ENCODE measurements around the gene SLC2A10.

Gene SLC2A10

DNA sequence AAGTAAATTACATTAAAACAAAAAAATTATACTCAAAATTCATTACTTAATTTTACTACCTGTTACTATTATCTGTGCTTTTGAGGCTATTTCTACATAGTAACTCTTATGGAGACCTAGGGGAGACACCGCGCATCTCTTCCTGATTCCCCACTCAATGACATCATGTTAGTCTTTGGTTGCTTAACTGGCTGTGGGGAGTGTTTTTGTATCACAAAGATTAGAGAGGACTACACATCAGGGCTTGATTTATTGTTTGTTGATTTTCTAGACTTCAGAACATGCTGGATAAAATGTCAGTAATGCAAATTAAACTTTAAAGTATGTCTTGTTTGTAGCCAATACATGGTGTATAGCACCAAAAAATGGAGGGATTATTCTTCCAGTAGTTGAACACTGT is 26.0 kb downstream of the SLC2A10 start:
- ChIA-PET POLR2A (no interaction called here), CTCF (interaction anchor here (0.6 kb wide), 1 partner anchor 30 kb away, joined by 4 read pairs; no protein-coding TSS in a partner anchor)
- no peak for DNase-seq (ENCODE audit: extremely low spot score)
- TF ChIP-seq ELF4 (IDR thresholded peaks at IDR 0.05) (no peak), ZNF384 (IDR thresholded peaks at IDR 0.05) (no peak), ARNT (IDR thresholded peaks at IDR 0.05) (no peak), CTBP1 (IDR thresholded peaks at IDR 0.05; ENCODE audit: borderline replicate concordance) (no peak), L3MBTL2 (conservative IDR thresholded peaks at IDR 0.05) (no peak), FOXA1 (IDR thresholded peaks at IDR 0.05) (no peak)
- TF ChIP-seq, protein P1, sequence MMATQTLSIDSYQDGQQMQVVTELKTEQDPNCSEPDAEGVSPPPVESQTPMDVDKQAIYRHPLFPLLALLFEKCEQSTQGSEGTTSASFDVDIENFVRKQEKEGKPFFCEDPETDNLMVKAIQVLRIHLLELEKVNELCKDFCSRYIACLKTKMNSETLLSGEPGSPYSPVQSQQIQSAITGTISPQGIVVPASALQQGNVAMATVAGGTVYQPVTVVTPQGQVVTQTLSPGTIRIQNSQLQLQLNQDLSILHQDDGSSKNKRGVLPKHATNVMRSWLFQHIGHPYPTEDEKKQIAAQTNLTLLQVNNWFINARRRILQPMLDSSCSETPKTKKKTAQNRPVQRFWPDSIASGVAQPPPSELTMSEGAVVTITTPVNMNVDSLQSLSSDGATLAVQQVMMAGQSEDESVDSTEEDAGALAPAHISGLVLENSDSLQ (IDR thresholded peaks at IDR 0.05), result 0 out of 2 replicates have a peak, but pooled peaks have one; percentile 7

DNA sequence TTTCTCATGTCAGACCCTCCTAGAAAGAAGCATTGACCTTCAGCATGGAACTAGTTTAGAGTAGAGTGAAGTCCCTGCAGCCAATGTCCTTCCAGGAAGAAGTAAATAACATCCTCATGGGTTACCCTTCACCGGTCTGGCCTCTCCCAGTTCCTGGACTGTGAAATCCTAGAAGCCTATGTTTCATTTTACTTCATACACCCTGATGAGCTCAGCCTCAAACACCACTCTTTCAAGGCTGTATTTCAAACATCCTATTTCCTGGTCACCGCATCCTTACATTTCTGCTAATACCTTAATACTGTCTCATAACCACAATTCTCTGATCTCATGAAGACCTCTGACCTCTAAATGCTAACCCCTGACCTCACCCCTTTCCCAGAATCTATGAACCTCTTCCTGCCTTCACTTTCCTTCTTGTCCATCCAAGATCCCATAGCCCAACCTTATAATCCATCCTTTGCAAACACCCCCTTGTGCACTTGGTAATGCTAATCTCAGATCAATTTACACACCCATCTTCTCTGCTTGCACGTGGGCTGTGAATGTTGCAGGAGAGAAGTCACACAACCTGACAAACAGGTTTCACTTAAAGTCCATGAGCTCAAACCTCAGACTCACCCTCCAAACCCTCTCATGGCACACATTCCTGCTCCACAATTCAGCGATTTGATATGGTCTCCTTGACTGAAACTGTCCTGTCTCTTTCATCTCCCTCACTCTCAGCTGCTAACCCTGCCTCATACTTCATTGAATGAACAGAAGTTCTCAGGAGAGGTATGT is 30.2 kb downstream of the SLC2A10 start:
- no peak for TF ChIP-seq LEF1 (IDR thresholded peaks at IDR 0.05; ENCODE audit: borderline replicate concordance)
- TF ChIP-seq ELF4 (IDR thresholded peaks at IDR 0.05), result no peak
- no peak for TF ChIP-seq HDGF (IDR thresholded peaks at IDR 0.05; ENCODE audit: borderline replicate concordance)
- TF ChIP-seq SUZ12 (IDR thresholded peaks at IDR 0.05), result no peak
- TF ChIP-seq BHLHE40 (IDR thresholded peaks at IDR 0.05; ENCODE audit: borderline replicate concordance), result no peak
- no peak for TF ChIP-seq ZNF384 (IDR thresholded peaks at IDR 0.05)
- TF ChIP-seq NFRKB (IDR thresholded peaks at IDR 0.05), result no peak
- no peak for TF ChIP-seq FOXK2 (IDR thresholded peaks at IDR 0.05)
- no peak for TF ChIP-seq ARNT (IDR thresholded peaks at IDR 0.05)
- TF ChIP-seq L3MBTL2 (conservative IDR thresholded peaks at IDR 0.05), result no peak
- no peak for TF ChIP-seq SP1 (IDR thresholded peaks at IDR 0.05)
- TF ChIP-seq CTBP1 (IDR thresholded peaks at IDR 0.05; ENCODE audit: borderline replicate concordance), result no peak
- CTCF ChIA-PET, result no interaction called here
- no peak for DNase-seq (ENCODE audit: extremely low spot score)
- POLR2A ChIA-PET, result no interaction called here

DNA sequence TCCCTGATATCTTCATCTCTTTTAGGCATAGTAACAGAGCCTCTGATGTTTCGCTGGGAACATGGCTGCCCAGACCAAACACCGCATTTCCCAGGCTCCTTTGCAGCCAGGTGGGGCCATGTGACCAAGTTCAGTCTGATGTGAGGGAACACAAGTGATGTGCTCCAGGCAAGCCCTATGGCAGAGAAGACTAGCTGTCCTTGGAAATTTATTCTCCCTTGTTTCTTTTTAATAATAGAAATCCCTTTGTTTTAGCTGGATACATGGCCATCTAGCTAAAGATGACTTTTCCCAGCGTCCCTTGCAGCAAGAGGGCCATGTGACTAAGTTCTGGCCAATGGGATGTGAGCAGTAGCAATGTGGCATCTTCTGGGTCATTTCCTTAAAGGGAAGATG is 30.8 kb downstream of the SLC2A10 start:
- ChIA-PET POLR2A (no interaction called here), CTCF (no interaction called here)
- no peak for DNase-seq (ENCODE audit: extremely low spot score)
- no peak for TF ChIP-seq HDGF (IDR thresholded peaks at IDR 0.05; ENCODE audit: borderline replicate concordance)
- no peak for TF ChIP-seq CTBP1 (IDR thresholded peaks at IDR 0.05; ENCODE audit: borderline replicate concordance)
- TF ChIP-seq FOXM1 (IDR thresholded peaks at IDR 0.05; ENCODE audit: borderline replicate concordance), result no peak
- TF ChIP-seq LEF1 (IDR thresholded peaks at IDR 0.05; ENCODE audit: borderline replicate concordance), result no peak
- TF ChIP-seq FOXK2 (IDR thresholded peaks at IDR 0.05), result no peak
- no peak for TF ChIP-seq BHLHE40 (IDR thresholded peaks at IDR 0.05; ENCODE audit: borderline replicate concordance)

DNA sequence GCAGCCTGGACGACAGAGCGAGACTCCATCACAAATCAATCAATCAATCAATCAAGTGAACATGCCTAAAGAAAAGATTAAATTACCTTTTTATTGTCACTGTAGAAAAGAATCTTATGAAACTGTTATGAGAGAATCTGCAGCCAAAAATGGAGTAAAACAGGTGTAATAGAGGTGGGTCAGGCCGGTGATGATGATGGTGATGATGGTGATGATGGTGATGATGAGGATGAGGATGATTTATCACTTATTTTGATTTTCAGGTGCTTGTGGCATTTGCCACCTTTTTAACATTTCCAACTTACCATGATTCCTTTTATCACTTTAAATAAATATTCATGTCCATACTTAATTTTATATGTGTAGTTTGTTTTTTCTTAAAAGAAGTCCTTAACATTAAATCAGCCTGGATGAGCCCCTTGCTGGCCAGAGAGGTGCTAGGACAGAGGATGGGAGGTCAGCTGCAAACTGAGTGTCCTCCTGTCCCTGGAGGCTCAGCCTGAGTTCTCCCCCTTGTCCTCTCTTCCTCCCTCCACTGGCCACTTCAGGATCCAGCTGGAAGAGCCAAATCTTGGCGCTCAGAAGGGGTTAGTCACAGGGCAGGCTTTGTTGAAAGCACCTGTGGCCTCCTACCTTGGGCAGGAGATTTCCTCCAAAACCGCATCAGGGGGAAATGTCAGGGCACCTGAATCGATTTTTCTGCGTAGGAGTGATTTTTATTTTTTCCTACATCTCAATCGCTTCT is 32.6 kb downstream of the SLC2A10 start:
- no peak for DNase-seq (ENCODE audit: extremely low spot score)
- TF ChIP-seq, protein P1 (IDR thresholded peaks at IDR 0.05), result peak; percentile 36; the same call in 1 of the 2 replicates
- TF ChIP-seq NFRKB (IDR thresholded peaks at IDR 0.05), result no peak
- ChIA-PET POLR2A (no interaction called here), CTCF (no interaction called here)

DNA sequence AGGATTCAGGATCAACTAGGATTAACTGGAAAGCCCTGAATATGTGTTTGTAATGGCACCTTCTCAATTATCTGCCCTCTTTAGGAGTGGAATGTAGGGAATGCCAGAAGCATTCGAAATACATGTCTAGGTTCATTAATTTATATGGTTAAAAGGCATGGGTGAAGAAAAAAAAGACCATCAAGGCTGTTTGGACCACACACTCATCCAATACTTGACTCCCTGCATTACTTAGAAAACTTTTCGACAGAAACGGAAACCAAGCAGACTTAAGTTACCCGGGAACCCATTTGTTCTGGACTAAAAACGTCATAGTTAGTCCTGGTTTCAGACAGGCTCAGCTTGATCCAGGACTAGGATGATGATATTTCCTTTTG is 33.2 kb downstream of the SLC2A10 start:
- TF ChIP-seq FOXM1 (IDR thresholded peaks at IDR 0.05; ENCODE audit: borderline replicate concordance), result no peak
- no peak for TF ChIP-seq FOXK2 (IDR thresholded peaks at IDR 0.05)
- TF ChIP-seq FOXA1 (IDR thresholded peaks at IDR 0.05), result no peak
- no peak for TF ChIP-seq HDGF (IDR thresholded peaks at IDR 0.05; ENCODE audit: borderline replicate concordance)
- TF ChIP-seq CTBP1 (IDR thresholded peaks at IDR 0.05; ENCODE audit: borderline replicate concordance), result no peak
- no peak for TF ChIP-seq TARDBP (IDR thresholded peaks at IDR 0.05)
- no peak for TF ChIP-seq LEF1 (IDR thresholded peaks at IDR 0.05; ENCODE audit: borderline replicate concordance)
- TF ChIP-seq SP1 (IDR thresholded peaks at IDR 0.05), result no peak
- TF ChIP-seq ZNF384 (IDR thresholded peaks at IDR 0.05), result no peak
- TF ChIP-seq NFRKB (IDR thresholded peaks at IDR 0.05), result no peak
- TF ChIP-seq BHLHE40 (IDR thresholded peaks at IDR 0.05; ENCODE audit: borderline replicate concordance), result no peak
- TF ChIP-seq ARNT (IDR thresholded peaks at IDR 0.05), result no peak
- TF ChIP-seq, protein P1 (IDR thresholded peaks at IDR 0.05), result no peak
- ChIA-PET POLR2A (no interaction called here), CTCF (no interaction called here)
- DNase-seq (ENCODE audit: extremely low spot score), result no peak

DNA sequence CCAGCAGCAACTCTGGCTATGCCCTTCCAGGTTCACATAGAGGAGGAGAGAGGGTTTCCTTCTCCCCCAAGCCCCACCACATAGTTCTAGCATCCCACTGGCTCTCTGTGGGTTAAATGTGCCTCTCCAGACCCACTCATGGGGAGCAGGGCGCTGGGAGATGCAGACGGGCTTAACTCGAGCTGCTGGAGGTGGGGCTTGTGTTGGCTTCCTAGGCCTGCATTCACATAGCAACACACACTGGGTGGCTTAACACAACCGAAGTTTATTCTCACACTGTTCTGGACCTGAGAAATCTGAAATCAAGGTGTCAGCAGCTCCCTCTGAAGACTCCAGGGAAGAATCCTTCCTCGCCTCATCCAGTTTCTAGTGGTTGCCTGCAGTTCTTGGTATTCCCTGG is 33.6 kb downstream of the SLC2A10 start:
- no peak for DNase-seq (ENCODE audit: extremely low spot score)
- ChIA-PET POLR2A (no interaction called here), CTCF (no interaction called here)
- TF ChIP-seq ELF4 (IDR thresholded peaks at IDR 0.05) (no peak), FOXA1 (IDR thresholded peaks at IDR 0.05) (no peak)

Data from HEK293T (cell line).